ENCODE results near the gene PIM1.
A peak's percentile ranks its signal among the peaks of the same experiment; 100 is the strongest.
"Not testable (repeated sequence)": the region's sequence is repeated elsewhere in the genome, so short reads cannot be mapped to it uniquely, and the experiment has no call there.

The PIM1 gene

GRCh38 chr6:37171970-37172812 is 2.2 kb downstream of the PIM1 start:
- peak; percentile 80 to 90 for DNase-seq

GRCh38 chr6:37172912-37173492 is 3.0 kb downstream of the PIM1 start:
- DNase-seq = no peak

GRCh38 chr6:37173493-37174195 is 3.7 kb downstream of the PIM1 start:
- no peak for DNase-seq

GRCh38 chr6:37174196-37174514 is 4.2 kb downstream of the PIM1 start:
- DNase-seq = no peak

- no peak for DNase-seq
Observed at GRCh38 chr6:37174515-37175331, 4.8 kb downstream of the PIM1 start.

GRCh38 chr6:37175332-37176267 is 5.6 kb downstream of the PIM1 start:
- no peak for DNase-seq

GRCh38 chr6:37176268-37177076 is 6.5 kb downstream of the PIM1 start:
- no peak for DNase-seq

- DNase-seq = no peak
Observed at GRCh38 chr6:37177077-37177934, 7.4 kb downstream of the PIM1 start.

GRCh38 chr6:37177935-37178517 is 8.1 kb downstream of the PIM1 start:
- DNase-seq = no peak

- DNase-seq = no peak
Observed at GRCh38 chr6:37180075-37180474, 10.1 kb downstream of the PIM1 start.

- not testable (repeated sequence) for DNase-seq
Observed at GRCh38 chr6:37180610-37181009, 10.7 kb downstream of the PIM1 start.

- DNase-seq = peak in 1 of 2 donors; percentile 4
Observed at GRCh38 chr6:37182736-37183590, 13.0 kb downstream of the PIM1 start.

GRCh38 chr6:37185949-37186720 is 16.2 kb downstream of the PIM1 start:
- DNase-seq = not testable (repeated sequence)

GRCh38 chr6:37187321-37188022 is 17.5 kb downstream of the PIM1 start:
- DNase-seq = no peak

GRCh38 chr6:37188962-37189510 is 19.1 kb downstream of the PIM1 start:
- DNase-seq = no peak

- DNase-seq = no peak
Observed at GRCh38 chr6:37190159-37190535, 20.2 kb downstream of the PIM1 start.

- no peak for DNase-seq
Observed at GRCh38 chr6:37192666-37193065, 22.7 kb downstream of the PIM1 start.
